GM18498 (cell line): ENCODE data around the gene ASIC3.
"Not testable (repeated sequence)": the region's sequence is repeated elsewhere in the genome, so short reads cannot be mapped to it uniquely, and the experiment has no call there.

ENCODE experiments used
- ATAC-seq: cut with Tn5 transposase; IDR thresholded peaks from one replicate; pipeline ENCODE4 v1.9.1; 2021; ENCODE audit warnings: mild to moderate bottlenecking, moderate library complexity; ENCODE audit not compliant: unreplicated experiment

The ASIC3 gene

DNA sequence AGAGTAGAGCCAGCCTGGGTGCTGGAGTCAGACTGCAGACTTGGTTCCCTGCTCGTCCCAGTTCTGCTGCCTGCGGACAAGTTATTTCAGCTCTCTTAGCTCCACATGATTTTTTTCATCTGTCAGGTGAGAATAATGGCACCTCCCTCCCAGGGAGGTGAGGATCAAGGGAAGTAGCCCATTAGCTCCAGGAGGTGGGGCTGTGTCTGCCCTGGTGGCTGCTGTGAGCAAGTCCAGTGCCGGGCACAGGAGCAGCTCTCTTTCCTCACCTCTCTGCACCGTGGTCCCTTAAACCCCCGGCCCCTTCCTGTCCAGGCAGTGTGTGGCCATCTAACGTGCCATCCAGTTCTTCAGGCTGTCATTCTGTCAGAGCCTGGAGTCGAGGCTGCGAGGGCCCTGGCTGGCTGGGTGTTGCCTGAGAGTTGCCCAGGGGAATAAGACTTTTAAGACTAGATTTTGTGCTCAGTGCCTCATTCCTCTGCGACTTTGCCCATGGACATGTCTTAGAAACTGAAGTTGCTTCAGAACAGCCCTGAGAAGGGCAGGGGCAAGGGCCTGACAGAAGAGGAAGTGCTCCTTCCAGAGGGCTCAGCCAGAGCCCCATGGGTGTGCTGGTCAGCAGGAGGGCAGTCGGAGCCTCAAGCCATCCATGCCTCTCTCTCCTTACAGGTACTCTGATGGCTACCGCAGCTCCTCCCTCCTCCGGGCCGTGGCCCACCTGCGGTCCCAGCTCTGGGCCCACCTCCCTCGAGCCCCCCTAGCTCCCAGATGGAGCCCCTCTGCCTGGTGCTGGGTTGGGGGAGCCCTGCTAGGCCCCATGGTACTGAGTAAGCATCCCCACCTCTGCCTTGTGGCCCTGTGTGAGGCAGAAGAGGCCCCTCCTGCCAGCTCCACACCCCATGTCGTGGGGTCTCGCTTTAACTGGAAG, 15.1 kb upstream of the ASIC3 start:
- ATAC-seq = no peak

DNA sequence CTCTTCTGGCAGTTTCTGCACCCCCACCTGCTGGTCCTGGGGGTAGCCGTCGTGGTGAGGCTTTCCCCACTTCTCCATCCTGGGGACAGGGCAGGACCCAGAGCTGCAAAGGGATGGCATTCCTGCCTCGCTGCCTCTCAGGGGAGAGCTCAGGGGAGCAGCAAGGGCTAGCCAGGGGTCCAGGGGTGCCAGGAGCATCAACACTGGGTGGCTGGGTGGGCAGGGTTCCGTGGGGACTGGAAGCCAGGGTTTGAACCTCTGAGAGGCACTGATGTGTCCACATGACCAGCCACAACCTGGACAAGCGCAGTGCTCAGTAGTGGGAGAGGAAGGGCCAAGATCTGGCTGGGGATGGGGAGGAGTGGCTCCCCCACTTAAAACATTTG, 14.5 kb upstream of the ASIC3 start:
- no peak for ATAC-seq

GRCh38 chr7:151034312-151035025, 13.9 kb upstream of the ASIC3 start:
- ATAC-seq = no peak

DNA sequence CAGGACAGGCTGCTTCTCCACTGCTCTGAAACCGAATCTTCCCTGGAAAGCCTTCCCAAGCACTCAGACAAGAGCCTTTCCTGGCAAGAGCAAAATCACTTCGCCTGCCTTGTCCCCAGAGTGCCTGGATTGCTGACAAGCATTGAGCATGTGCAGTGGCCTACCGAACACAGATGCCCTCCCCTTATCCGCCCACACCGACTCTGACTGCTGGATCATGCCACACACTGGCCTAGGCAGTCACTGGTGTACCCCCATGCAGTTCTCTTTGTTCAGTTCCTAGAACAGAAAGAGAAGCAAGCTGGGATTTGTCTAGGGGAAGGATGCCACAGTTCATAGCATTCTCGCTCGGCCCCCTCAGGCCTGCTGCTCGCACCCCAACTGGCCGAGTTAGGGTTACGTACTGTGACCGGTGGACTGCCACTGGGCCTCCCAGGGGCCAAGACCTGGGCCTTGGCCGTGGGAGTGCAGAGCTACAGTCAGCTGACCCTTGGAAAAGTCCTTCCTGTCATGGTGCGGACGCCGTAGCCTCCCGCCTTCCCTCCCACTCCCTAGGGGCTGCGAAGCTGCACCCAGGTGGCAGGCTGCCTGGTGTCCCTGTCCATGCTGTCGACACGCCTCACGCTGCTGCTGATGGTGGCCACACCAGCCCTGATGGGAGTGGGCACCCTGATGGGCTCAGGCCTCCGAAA, 13.2 kb upstream of the ASIC3 start:
- ATAC-seq = no peak

DNA sequence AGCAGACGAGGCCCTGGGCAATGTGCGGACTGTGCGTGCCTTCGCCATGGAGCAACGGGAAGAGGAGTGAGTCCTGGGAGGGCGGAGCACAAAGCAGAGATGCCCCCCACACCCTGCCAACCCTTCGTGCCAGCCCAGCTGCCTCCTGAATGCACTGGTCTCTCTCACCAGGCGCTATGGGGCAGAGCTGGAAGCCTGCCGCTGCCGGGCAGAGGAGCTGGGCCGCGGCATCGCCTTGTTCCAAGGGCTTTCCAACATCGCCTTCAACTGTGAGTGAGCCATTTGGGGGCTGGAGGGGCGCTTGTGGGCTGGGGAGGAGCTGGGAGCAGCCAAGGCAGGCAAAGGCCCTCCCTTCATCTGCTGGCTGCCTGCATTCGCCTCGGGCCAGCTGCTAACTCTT, 12.4 kb upstream of the ASIC3 start:
- ATAC-seq = no peak

- no peak for ATAC-seq
Measured at GRCh38 chr7:151038951-151039849, 9.1 kb upstream of the ASIC3 start.

- ATAC-seq = no peak
Measured at GRCh38 chr7:151039850-151040548, 8.3 kb upstream of the ASIC3 start.

GRCh38 chr7:151040616-151041375, 7.5 kb upstream of the ASIC3 start:
- no peak for ATAC-seq

GRCh38 chr7:151043449-151043848, 4.9 kb upstream of the ASIC3 start:
- not testable (repeated sequence) for ATAC-seq

DNA sequence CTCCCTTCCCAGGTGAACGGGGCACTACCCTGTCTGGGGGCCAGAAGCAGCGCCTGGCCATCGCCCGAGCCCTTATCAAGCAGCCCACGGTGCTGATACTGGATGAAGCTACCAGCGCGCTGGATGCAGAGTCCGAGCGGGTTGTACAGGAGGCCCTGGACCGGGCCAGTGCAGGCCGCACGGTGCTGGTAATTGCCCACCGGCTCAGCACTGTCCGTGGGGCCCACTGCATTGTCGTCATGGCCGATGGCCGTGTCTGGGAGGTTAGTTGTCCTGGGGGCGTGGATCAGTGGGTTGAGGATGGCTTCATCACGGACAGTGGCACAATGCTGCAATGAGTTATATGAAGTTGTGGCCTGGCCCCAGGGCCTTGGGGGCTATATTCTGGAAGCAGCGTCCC, 4.4 kb upstream of the ASIC3 start:
- no peak for ATAC-seq

GRCh38 chr7:151045262-151045661, 3.1 kb upstream of the ASIC3 start:
- ATAC-seq = no peak

DNA sequence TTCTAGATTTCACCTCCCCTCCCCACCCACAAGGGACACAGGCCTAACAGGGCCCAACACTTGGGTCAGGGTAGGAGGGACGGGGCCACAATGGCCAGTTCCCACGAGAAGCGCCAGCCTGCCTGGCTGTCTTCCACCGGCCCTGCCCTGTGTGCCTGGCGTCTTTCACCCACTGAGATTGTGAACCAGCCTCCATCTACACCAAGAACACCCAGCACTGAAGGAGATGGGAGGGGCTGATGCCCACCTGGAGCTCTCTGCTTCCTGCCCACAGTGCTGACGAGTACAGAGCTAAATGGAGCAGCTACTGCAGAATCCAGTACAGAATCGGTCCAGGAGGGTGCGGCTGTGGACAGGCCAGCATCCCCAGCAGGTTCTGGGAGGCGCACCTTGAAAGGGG, 2.4 kb upstream of the ASIC3 start:
- ATAC-seq = no peak

DNA sequence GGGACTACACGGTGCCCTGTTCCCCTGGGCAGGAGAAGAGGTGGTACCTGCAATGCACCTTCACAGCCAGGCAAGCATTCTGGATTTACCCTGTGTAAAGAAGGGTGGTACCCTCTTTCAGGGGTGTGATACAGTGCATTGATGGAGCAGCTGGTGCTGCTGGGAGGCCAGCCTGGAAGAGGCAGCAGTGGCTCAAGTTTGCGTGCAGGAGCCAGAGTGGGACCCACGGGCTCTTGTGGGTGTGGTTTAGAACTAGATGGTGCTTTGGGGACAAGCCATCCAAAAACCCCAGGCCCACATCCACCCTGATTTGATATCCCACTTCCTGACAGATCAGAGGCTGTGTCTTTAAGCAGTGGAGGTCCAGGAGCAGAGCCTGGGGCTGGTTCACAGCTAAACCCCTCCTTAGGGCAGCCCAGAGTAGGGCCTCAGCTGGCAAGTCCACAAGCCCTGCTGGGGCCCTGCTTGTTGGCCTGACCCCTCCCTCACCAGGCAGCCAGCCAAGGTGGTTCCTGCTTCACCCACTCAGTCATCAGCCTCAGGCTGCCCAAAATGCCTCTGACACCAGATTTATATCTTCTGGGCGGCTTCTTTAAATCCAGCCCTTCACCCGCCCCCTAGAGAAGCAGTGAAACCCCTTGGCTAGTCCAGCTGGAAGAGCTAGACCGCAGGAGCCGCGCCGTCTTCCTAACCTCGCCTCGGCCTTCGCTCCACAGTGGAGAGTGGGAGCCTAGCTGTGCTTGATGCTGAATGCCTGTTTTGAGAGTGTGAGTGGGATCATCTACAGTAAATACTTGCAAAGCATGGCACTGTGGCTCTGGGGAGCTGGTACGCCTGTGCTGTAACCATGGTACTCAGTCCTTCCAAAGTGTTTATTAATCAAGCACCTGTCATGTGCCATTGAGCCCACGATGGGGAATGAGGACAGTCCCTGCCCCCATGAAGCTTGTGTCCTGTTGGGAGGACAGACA, 1.4 kb upstream of the ASIC3 start:
- ATAC-seq = no peak

DNA sequence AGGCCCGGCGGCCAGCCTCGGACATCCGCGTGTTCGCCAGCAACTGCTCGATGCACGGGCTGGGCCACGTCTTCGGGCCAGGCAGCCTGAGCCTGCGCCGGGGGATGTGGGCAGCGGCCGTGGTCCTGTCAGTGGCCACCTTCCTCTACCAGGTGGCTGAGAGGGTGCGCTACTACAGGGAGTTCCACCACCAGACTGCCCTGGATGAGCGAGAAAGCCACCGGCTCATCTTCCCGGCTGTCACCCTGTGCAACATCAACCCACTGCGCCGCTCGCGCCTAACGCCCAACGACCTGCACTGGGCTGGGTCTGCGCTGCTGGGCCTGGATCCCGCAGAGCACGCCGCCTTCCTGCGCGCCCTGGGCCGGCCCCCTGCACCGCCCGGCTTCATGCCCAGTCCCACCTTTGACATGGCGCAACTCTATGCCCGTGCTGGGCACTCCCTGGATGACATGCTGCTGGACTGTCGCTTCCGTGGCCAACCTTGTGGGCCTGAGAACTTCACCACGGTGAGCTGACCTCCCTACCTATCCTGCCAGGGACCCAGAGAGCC, 656 bp downstream of the ASIC3 start:
- ATAC-seq = no peak

DNA sequence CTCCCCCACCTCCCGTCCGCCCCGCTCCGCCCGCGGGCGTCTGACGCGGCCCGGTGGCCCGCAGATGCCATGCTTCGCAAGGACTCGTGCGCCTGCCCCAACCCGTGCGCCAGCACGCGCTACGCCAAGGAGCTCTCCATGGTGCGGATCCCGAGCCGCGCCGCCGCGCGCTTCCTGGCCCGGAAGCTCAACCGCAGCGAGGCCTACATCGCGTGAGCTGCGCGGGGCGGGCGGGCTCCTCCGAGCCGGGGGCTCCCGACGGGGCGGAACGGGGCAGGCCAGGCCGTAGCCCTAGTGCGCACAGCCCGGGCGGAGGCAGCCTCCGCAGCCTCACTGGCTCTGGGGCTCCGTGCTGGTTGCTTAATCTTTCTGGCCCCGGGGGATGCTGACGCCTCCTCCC, 2.8 kb downstream of the ASIC3 start:
- ATAC-seq = no peak

- ATAC-seq = no peak
Measured at GRCh38 chr7:151053096-151053495, 4.8 kb downstream of the ASIC3 start.

GRCh38 chr7:151053751-151054150, 5.4 kb downstream of the ASIC3 start:
- no peak for ATAC-seq

GRCh38 chr7:151056283-151056665, 7.9 kb downstream of the ASIC3 start:
- ATAC-seq = no peak
